NCI-H510A treated with DMSO at 0.1 percent for 48 hours (cell line): ENCODE data around the gene POU3F2.

ENCODE experiments used
- DNase-seq: peaks from one replicate; lab custom pipeline; 2025; lab: John Stamatoyannopoulos, UW

Gene POU3F2

GRCh38 chr6:98834060-98835031 is at the start of gene POU3F2:
Gene POU3F2, plus strand, starts transcription at chr6:98834574. Its CDS starts 300 bp downstream, at chr6:98834874.
- peak; percentile 88 for DNase-seq

GRCh38 chr6:98787435-98787834 is 46.9 kb upstream of the POU3F2 start:
- no peak for DNase-seq

GRCh38 chr6:98787961-98788360 is 46.4 kb upstream of the POU3F2 start:
- no peak for DNase-seq

- DNase-seq: no peak
Observed at GRCh38 chr6:98794307-98794842, 40.0 kb upstream of the POU3F2 start.

- no peak for DNase-seq
Observed at GRCh38 chr6:98797217-98797994, 37.0 kb upstream of the POU3F2 start.

GRCh38 chr6:98800866-98801265 is 33.5 kb upstream of the POU3F2 start:
- DNase-seq: no peak

GRCh38 chr6:98808541-98809210 is 25.7 kb upstream of the POU3F2 start:
- DNase-seq: no peak

GRCh38 chr6:98812220-98812619 is 22.2 kb upstream of the POU3F2 start:
- DNase-seq: no peak

- DNase-seq: no peak
Observed at GRCh38 chr6:98816799-98817198, 17.6 kb upstream of the POU3F2 start.

- DNase-seq: no peak
Observed at GRCh38 chr6:98821756-98822405, 12.5 kb upstream of the POU3F2 start.

- peak; percentile 26 for DNase-seq
Observed at GRCh38 chr6:98823428-98824161, 10.8 kb upstream of the POU3F2 start.

GRCh38 chr6:98824162-98824901 is 10.0 kb upstream of the POU3F2 start:
- DNase-seq: peak; percentile 42

- DNase-seq: no peak
Observed at GRCh38 chr6:98824902-98825599, 9.3 kb upstream of the POU3F2 start.

- DNase-seq: no peak
Observed at GRCh38 chr6:98825600-98826230, 8.7 kb upstream of the POU3F2 start.

GRCh38 chr6:98827295-98828159 is 6.8 kb upstream of the POU3F2 start:
- DNase-seq: no peak

- DNase-seq: peak; percentile 67
Observed at GRCh38 chr6:98828211-98828788, 6.1 kb upstream of the POU3F2 start.

- peak; percentile 92 for DNase-seq
Observed at GRCh38 chr6:98828941-98829411, 5.4 kb upstream of the POU3F2 start.
